Stomach smooth muscle (tissue), 2 donors: ENCODE data around the gene DHRS4L2.
"Not testable (repeated sequence)": the region's sequence is repeated elsewhere in the genome, so short reads cannot be mapped to it uniquely, and the experiment has no call there.

Source experiments
- H3K27ac ChIP-seq: one replicate; pipeline ENCODE4 v1.7.0; 2013; ENCODE audit warnings: mild to moderate bottlenecking, low read length, inconsistent platforms
- H3K27me3 ChIP-seq, 2 donors: one replicate each; pipeline ENCODE4 v1.7.0; 2013; ENCODE audit warnings: low read length in 2 of 2; ENCODE audit not compliant: insufficient read depth in 2 of 2, control insufficient read depth in 1 of 2
- H3K36me3 ChIP-seq, 2 donors: one replicate each; pipeline ENCODE4 v1.7.0; 2013; ENCODE audit warnings: low read length in 2 of 2; ENCODE audit not compliant: control insufficient read depth in 2 of 2, insufficient read depth in 2 of 2
- H3K4me1 ChIP-seq: one replicate; pipeline ENCODE4 v1.7.0; 2013; ENCODE audit warnings: low read length; ENCODE audit not compliant: control insufficient read depth, insufficient read depth
- H3K4me3 ChIP-seq, 2 donors: one replicate each; pipeline ENCODE4 v1.7.0; 2013; ENCODE audit warnings: low read length in 2 of 2
- H3K9ac ChIP-seq, 2 donors: one replicate each; pipeline ENCODE4 v1.7.0; 2013; ENCODE audit warnings: low read length in 2 of 2, mild to moderate bottlenecking in 1 of 2
- H3K9me3 ChIP-seq, 2 donors: one replicate each; pipeline ENCODE4 v1.7.0; 2013; ENCODE audit warnings: low read length in 2 of 2; ENCODE audit not compliant: control insufficient read depth in 2 of 2
- donor health status: healthy.
- donor health status: Pancreatic carcinoma.

Gene DHRS4L2

DNA sequence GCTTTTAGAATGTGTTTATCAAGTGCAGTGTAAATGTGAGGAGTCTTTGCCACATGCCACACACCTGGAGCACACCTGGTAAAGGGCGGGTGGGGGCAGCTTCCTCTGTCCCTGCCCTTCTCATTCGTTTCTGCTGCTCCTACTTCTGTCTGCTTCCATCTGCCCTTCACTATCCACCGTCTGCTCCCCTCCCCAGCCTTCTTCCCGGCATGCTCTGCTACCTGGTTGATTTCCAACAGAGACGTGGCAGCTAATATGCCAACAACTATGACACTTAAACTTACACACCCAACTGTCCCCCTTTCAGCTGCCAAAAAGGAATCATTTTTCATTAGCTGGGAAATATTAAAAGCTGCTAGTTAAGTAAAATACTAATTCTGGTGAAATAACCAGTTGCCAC is 54.0 kb downstream of the DHRS4L2 start:
- no peak overlapping the region for H3K4me3 ChIP-seq
- H3K9me3 ChIP-seq, result no peaks in the 10 kb centered on the region
- no peak overlapping the region for H3K9ac ChIP-seq
- no peaks in the 10 kb centered on the region for H3K4me1 ChIP-seq
- H3K36me3 ChIP-seq, result no peaks in the 10 kb centered on the region
- H3K27ac ChIP-seq, result no peak overlapping the region
- H3K27me3 ChIP-seq, result no peaks in the 10 kb centered on the region

DNA sequence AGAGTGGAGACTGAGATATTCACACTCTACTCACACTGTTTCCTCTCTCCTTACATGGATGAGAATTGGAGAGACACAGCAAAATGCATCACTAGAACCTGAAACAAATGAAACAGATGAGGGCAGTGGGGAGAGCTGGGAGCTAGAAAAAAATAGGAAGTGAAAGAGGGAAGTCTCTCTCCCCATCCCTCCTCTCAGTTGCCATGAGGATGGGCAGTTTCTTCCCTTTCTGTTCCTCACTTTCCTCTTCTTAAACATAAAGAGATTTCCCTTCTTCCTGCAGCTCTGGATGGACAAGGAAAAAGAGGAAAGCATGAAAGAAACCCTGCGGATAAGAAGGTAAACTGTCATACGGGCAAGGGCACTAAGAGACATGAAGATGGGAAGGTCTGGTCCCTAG is 60.3 kb downstream of the DHRS4L2 start:
- H3K36me3 ChIP-seq, H3K27me3 ChIP-seq, H3K4me3 ChIP-seq, H3K27ac ChIP-seq, H3K9ac ChIP-seq, H3K9me3 ChIP-seq: not testable (repeated sequence)
- H3K4me1 ChIP-seq, result peaks cover 18% of the 10 kb centered on the region

DNA sequence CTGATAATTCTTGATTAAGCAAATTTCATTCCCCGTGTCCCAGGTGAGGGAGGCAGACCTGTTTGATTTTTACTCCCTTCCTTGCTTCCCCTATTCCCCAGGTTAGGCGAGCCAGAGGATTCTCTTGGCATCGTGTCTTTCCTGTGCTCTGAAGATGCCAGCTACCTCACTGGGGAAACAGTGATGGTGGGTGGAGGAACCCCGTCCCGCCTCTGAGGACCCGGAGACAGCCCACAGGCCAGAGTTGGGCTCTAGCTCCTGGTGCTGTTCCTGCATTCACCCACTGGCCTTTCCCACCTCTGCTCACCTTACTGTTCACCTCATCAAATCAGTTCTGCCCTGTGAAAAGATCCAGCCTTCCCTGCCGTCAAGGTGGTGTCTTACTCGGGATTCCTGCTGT is 62.0 kb downstream of the DHRS4L2 start:
- not testable (repeated sequence) for H3K9ac ChIP-seq, H3K27ac ChIP-seq, H3K4me3 ChIP-seq, H3K9me3 ChIP-seq, H3K36me3 ChIP-seq
- Histone ChIP-seq H3K27me3 (peaks cover 4 to 10% of the 10 kb centered on the region in 2 donors), H3K4me1 (peaks cover 18% of the 10 kb centered on the region)

DNA sequence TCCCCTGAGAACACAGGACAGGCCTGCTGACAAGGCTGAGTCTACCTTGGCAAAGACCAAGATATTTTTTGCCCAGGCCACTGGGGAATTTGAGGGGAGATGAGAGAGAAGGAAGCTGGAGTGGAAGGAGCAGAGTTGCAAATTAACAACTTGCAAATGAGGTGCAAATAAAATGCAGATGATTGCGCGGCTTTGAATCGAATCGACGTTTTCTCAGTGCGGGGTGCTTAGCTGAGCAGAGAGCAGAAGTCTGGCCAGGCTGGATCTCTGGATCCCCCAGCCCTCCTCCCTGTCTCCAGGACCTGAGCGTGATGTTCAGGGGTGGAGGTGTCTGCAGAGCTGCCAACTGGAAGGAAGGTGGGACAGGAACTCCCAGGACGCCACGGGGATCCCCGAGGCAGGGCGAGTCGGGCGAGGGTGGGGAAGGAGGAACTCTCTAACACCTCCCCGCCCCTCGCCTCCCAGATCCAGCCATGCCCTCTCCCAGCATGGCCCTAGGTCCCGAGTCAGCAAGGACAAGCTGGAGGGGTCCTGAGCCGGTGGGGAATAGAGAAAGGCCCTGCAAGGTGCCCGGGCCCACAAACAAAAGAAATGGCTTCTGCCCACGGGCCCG is 62.6 kb downstream of the DHRS4L2 start:
- Histone ChIP-seq H3K9ac (peak overlapping the region; percentile 66 to 73), H3K4me1 (peaks cover 18% of the 10 kb centered on the region), H3K4me3 (peak overlapping the region; percentile 54 to 77), H3K36me3 (no peaks in the 10 kb centered on the region), H3K27ac (no peak overlapping the region), H3K9me3 (no peaks in the 10 kb centered on the region), H3K27me3 (peaks cover 4 to 10% of the 10 kb centered on the region in 2 donors)

DNA sequence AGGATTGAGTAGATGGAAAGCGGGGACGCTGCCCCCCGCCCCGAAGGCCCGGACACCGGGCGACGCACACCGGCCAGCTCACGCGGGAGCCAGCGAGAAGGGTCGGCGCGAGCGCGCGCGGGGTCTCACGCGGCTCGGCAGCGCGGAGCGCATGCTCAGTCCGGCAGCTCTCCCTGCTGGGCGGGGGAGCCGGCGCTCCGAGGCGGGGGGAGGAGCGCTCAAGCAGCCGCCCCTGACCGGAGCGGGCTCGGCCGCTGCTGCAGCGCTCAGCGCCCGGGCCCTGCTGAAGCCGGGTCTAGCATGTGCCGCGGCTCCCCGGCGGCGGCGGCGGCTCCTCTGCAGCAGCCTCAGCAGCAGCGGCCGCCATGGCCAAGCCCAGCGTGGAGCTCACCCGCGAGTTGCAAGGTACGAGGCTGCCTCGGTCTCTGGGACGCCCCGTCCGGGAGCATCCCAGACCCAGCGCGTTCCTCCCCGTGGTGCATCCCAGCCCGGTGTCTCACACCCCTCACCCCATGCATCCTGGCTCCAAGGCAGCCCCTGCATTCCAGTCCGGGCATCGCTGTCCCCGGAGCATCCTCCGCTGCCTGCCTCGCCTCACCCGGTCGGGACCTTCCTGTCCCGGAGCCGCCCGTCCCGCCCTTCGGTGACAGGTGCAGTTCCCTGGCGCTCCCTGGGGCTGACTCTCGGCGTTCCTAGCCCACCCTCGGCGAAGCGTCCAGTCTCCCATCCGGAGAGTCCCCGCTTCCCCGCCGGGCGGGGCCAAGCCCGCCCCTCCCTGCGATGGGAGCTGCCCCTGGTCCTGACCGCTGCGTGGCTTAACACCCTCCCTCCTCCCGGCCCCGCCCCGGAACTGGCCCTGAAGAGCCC is 63.3 kb downstream of the DHRS4L2 start, which contains the start of gene CARMIL3:
TSS of gene CARMIL3 (plus strand) at position 221 of the 867 bp plus-strand sequence. CDS start at position 366, 145 bp downstream.
- Histone ChIP-seq H3K4me1 (peaks cover 18% of the 10 kb centered on the region), H3K36me3 (no peaks in the 10 kb centered on the region), H3K27ac (no peak within 1 kb of the TSS), H3K9ac (peak within 1 kb of the TSS; percentile 66 to 73), H3K4me3 (peak within 1 kb of the TSS; percentile 54 to 77), H3K9me3 (no peaks in the 10 kb centered on the region), H3K27me3 (peaks cover 4 to 10% of the 10 kb centered on the region in 2 donors)

DNA sequence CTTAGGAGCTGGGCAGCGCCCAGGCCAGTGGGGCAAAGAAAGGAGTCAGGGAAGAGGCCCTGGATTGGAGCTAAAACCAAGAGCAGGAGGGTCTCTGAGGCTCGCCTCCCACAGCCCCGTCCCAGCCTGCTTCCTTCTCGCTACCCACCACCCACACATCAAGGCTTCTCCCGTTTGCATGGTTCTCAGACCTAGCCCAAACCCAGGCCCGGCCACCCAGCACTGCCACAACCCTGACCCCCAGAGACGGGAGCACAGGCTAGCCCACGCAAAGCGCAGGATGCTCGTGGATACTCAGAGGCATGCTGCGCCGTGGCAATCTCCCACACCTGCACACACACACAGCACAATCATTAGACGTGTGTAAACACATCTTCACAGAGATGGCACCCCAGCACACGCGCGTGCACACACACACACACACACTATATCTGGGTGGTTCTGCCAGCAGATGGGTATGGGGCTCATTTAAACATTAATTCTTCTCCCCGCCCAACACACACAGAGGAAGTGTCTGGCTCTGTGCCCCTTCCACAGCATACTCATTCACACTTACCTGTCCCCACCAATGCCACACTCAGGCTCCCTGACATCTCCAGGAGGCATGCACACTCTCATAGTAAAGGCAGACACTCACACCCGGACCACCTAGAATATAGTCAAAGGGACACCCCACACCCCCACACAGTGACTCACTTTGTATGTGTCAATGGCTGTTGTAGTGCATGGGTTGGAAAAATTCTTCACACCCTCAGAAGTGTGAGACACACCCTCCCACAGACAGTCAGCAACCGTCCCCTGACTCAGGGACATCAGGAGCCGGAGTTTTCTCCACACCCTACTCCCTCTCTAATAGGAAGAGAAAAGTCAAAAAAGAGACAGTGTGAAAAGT is 64.2 kb downstream of the DHRS4L2 start:
- H3K4me1 ChIP-seq, result peaks cover 18% of the 10 kb centered on the region
- no peak overlapping the region for H3K27ac ChIP-seq
- no peak overlapping the region for H3K9ac ChIP-seq
- peak overlapping the region; percentile 53 to 77 for H3K4me3 ChIP-seq
- H3K27me3 ChIP-seq, result peaks cover 4 to 10% of the 10 kb centered on the region in 2 donors
- no peaks in the 10 kb centered on the region for H3K36me3 ChIP-seq
- no peaks in the 10 kb centered on the region for H3K9me3 ChIP-seq

DNA sequence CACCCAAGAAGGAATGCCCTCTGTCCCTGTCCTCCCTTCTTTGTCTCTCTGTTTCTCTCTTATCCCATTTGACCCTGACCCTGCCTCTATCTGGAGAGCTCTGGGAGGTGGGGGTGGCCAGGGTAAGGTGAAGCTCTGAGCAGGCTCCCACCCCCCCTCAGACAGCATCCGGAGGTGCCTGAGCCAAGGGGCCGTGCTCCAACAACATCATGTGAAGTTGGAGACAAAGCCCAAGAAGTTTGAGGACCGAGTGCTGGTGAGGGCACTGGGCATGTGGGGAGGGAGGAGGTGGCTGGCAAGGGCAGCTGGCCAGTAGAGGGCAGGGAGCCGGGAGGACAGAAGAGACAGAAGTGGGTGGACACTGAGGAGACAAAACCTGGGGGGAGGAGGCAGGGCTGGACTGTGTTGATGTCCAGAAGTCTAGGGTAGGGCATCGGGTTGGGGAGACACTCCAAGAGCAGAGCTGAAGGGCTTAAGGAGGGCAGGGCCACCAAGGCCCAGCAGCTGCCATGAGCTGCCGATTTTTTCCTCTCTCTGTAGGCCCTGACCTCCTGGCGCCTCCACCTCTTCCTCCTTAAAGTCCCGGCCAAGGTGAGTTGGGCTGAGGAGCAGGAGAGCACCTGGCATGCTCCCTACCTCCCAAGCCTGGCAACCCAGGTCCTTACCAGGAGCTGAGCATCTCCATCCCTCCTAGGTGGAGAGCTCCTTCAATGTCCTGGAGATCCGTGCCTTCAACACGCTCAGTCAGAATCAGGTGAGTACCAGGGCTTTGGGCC is 65.0 kb downstream of the DHRS4L2 start:
- Histone ChIP-seq H3K36me3 (no peaks in the 10 kb centered on the region), H3K9me3 (no peaks in the 10 kb centered on the region), H3K9ac (no peak overlapping the region)

DNA sequence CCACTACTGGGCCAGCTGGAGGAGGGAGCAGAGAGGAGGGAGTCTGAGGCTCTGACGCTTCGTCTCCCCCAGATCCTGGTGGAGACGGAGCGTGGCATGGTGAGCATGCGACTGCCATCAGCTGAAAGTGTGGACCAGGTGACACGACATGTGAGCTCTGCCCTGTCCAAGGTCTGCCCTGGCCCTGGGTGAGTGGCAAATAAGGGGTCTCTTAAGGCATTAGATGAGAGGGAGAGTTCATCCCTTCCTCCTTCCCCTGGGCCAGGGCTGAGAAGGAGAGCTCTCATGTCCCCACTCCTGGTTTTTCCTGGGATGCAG is 65.6 kb downstream of the DHRS4L2 start:
- H3K4me3 ChIP-seq, result no peak overlapping the region
- H3K4me1 ChIP-seq, result peaks cover 21% of the 10 kb centered on the region
- no peaks in the 10 kb centered on the region for H3K9me3 ChIP-seq
- H3K36me3 ChIP-seq, result no peaks in the 10 kb centered on the region
- H3K9ac ChIP-seq, result no peak overlapping the region
- H3K27ac ChIP-seq, result no peak overlapping the region
- peaks cover 4 to 10% of the 10 kb centered on the region in 2 donors for H3K27me3 ChIP-seq

More for the DNA sequence above, 65.0 kb downstream of the DHRS4L2 start:
- Histone ChIP-seq H3K27me3 (peaks cover 4 to 10% of the 10 kb centered on the region in 2 donors), H3K4me1 (peaks cover 21% of the 10 kb centered on the region), H3K4me3 (no peak overlapping the region), H3K27ac (no peak overlapping the region)

DNA sequence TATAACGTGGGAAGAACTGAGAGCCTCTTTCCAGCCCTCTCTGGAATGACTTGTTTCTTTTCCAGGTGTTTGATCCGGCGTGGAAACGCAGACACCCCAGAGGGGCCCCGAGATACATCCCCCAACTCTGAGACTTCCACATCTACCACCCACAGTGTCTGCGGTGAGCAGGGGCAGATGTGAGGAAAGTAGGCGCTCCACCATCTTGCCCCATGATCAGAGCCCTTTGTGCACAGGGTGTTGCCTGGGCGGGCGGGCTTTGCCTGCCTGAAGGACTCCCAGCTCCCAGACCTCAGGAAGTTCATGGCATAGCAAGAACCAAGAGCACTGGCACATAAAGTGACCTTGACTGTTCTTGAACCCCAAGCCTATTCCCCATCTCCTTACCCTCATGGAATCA is 65.9 kb downstream of the DHRS4L2 start:
- H3K27ac ChIP-seq, result no peak overlapping the region
- no peaks in the 10 kb centered on the region for H3K9me3 ChIP-seq
- H3K27me3 ChIP-seq, result peaks cover 4 to 10% of the 10 kb centered on the region in 2 donors
- H3K4me3 ChIP-seq, result no peak overlapping the region
- H3K4me1 ChIP-seq, result peaks cover 21% of the 10 kb centered on the region
- H3K9ac ChIP-seq, result no peak overlapping the region
- H3K36me3 ChIP-seq, result no peaks in the 10 kb centered on the region
